Measurements from ENCODE around the gene ARMC8. TPM values are rescaled to one million over a fixed set of nuclear protein-coding genes. Genes with fewer than 3 reads are reported as not detected.

ARMC8 gene
- total RNA-seq, 1 donor from 2014 or later: 82.3 TPM

DNA sequence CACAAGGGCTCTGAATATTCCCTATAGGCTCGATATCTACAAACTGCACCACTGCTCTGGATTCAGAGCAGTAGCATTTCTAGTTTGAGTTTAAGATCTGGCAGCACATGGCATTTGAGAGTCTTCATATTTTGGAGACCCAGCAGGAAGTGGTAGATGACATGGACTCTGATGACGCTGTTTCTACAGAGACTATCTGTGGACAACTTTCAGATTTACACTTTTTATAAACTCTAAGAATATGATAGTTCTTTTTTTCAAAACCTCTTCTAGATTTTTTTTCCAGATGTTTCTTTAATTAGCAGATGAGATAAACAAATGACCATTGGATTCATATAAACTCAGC is 35.8 kb downstream of the ARMC8 start:
- intact Hi-C loops (cut with micrococcal nuclease): loop anchor here (5.0 kb wide), 1 partner anchor 36 kb away; the partner anchor contains the start of gene ARMC8
- no peak for TF ChIP-seq CTCF (IDR thresholded peaks at IDR 0.05)
- Mint-ChIP-seq H3K36me3 (ENCODE audit: low read depth) (peaks cover 75% of the 10 kb centered on the region), H3K4me1 (peaks cover 18% of the 10 kb centered on the region), H3K27ac (no peak overlapping the region), H3K27me3 (no peaks in the 10 kb centered on the region), H3K9me3 (no peaks in the 10 kb centered on the region), H3K4me3 (no peak overlapping the region)
- no peak for DNase-seq
- CTCF ChIA-PET: no interaction called here
- no peak for ATAC-seq (ENCODE audit: low read depth)
- POLR2A ChIA-PET: no interaction called here

DNA sequence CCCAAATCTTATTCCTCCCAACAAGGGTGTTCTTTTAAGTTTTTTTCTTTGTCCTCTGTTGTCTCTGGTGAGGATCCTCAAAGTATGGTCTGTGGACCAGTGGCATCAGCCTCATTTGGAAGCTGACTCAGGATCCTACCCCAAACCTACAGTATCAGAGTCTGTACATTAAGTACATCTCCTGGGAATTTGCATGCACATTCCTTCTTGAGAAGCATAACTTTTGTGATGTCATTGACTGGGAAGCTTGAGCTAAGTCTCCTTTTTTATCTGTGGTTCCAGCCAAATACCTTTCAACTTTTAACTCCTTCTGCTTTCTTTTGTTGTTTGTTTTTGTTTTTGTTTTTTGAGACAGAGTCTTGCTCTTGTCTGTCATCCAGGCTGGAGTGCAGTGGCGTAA is 40.5 kb downstream of the ARMC8 start:
- Mint-ChIP-seq H3K4me1 (no peaks in the 10 kb centered on the region), H3K27ac (no peak overlapping the region), H3K4me3 (no peak overlapping the region), H3K9me3 (no peaks in the 10 kb centered on the region), H3K27me3 (no peaks in the 10 kb centered on the region), H3K36me3 (ENCODE audit: low read depth) (peaks cover 88% of the 10 kb centered on the region)
- POLR2A ChIA-PET: no interaction called here
- no peak for DNase-seq
- TF ChIP-seq CTCF (IDR thresholded peaks at IDR 0.05): no peak
- CTCF ChIA-PET: no interaction called here
- ATAC-seq (ENCODE audit: low read depth): no peak
- intact Hi-C loops (cut with micrococcal nuclease): no loop called here

DNA sequence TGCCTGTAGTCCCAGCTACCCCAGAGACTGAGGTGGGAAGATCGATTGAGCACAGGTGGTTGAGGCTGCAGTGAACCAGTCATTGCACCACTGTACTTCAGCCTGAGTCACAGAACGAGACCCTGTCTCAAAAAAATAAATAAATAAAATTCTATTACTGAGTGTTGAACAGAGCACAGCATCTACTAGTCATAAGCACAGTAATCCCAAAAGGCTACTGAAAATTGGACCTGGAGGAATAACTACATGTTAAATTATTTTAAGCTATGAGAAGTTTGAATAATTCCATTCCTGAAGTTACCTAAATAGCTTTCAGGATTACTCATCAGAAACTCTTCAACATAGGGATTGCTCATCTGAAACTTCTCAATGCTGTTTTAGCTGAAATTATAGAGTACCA is 43.4 kb downstream of the ARMC8 start:
- ChIA-PET POLR2A (no interaction called here), CTCF (no interaction called here)
- H3K27me3 Mint-ChIP-seq: no peaks in the 10 kb centered on the region
- intact Hi-C loops (cut with micrococcal nuclease): no loop called here
- no peak overlapping the region for H3K4me3 Mint-ChIP-seq
- peaks cover 84% of the 10 kb centered on the region for H3K36me3 Mint-ChIP-seq (ENCODE audit: low read depth)
- DNase-seq (no peak), ATAC-seq (ENCODE audit: low read depth) (no peak)
- H3K27ac Mint-ChIP-seq: no peak overlapping the region
- no peak for TF ChIP-seq CTCF (IDR thresholded peaks at IDR 0.05)
- H3K4me1 Mint-ChIP-seq: no peaks in the 10 kb centered on the region
- no peaks in the 10 kb centered on the region for H3K9me3 Mint-ChIP-seq

DNA sequence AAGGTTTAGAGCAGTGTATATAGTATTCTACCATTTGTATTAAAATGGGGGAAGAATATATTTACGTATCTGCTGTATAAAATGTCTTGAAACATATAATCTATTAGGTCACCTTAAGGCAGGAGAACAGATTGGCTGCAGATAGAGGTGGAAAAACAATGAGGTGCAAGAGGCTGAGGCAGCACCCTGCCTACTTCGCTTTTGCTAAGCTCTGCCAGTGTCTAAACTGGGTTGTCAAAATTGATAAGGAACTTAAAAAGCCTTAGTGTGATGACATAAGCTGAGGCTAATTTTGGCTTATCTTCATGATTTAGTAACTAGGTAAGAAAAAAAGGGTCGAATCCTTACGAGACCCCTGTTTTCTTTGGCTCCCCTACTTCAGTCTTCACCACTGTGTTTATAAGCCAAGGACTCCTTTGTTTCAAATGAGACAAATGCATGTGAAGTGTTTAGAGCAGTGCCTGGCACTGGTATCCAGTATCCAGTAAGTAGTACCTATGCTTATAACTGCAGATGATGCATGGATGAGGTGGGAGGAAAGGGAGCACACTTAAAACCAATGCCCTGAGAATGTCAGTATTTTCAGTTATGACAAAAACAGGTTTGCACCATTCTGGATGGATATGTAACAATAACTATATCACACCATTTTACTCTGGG is 45.7 kb downstream of the ARMC8 start:
- POLR2A ChIA-PET: interaction anchor here (0.6 kb wide), 1 partner anchor 580 kb away, joined by 3 read pairs; no protein-coding TSS in a partner anchor

More for the DNA sequence above, 45.7 kb downstream of the ARMC8 start:
- Mint-ChIP-seq H3K27me3 (no peaks in the 10 kb centered on the region), H3K4me3 (no peak overlapping the region), H3K9me3 (no peaks in the 10 kb centered on the region), H3K36me3 (ENCODE audit: low read depth) (peaks cover 82% of the 10 kb centered on the region), H3K4me1 (no peaks in the 10 kb centered on the region), H3K27ac (no peak overlapping the region)
- CTCF ChIA-PET: no interaction called here
- no peak for TF ChIP-seq CTCF (IDR thresholded peaks at IDR 0.05)
- ATAC-seq (ENCODE audit: low read depth) (no peak), DNase-seq (no peak)
- intact Hi-C loops (cut with micrococcal nuclease): no loop called here
